Measurements from ENCODE around the gene CX3CL1. TPM values are rescaled to one million over a fixed set of nuclear protein-coding genes. Genes with fewer than 3 reads are reported as not detected.

CX3CL1 gene
- total and polyA plus RNA-seq, 2 of the 4 experiments (the other 2 are of a cell fraction), result 0.18 to 0.77 TPM

- Histone ChIP-seq H3K27ac (ENCODE audit: insufficient read depth, low read length) (no peak overlapping the region), H3K4me2 (ENCODE audit: low read depth, low read length) (no peak overlapping the region), H3K27me3 (ENCODE audit: control insufficient read depth, insufficient read depth, low read length) (peaks cover 59% of the 10 kb centered on the region), H4K8ac (ENCODE audit: low read depth in 2 of 2, low read length in 2 of 2) (no peak overlapping the region), H3K4ac (ENCODE audit: low read depth, low read length) (no peak overlapping the region), H3K18ac (ENCODE audit: low read depth, low read length) (no peak overlapping the region), H2BK15ac (ENCODE audit: low read depth, low read length) (no peak overlapping the region), H3K79me1 (ENCODE audit: low read depth in 1 of 2, low read length in 2 of 2) (no peaks in the 10 kb centered on the region), H2BK20ac (ENCODE audit: low read depth, low read length) (no peak overlapping the region), H2BK5ac (ENCODE audit: low read depth, low read length, poor library complexity, severe bottlenecking) (no peak overlapping the region), H3K4me3 (ENCODE audit: insufficient read depth, low read depth, low read length) (no peak overlapping the region), H4K20me1 (ENCODE audit: insufficient read depth, low read length) (no peaks in the 10 kb centered on the region), H4K91ac (ENCODE audit: insufficient read depth, low read depth, low read length) (no peak overlapping the region), H3K23ac (ENCODE audit: low read depth, low read length) (no peak overlapping the region), H2BK120ac (ENCODE audit: low read depth, low read length) (no peak overlapping the region), H2AK5ac (ENCODE audit: low read depth, low read length) (no peak overlapping the region), H3K36me3 (ENCODE audit: control insufficient read depth, insufficient read depth, low read length) (no peaks in the 10 kb centered on the region), H2AK9ac (replicated peaks; ENCODE audit: low read depth, low read length, poor library complexity) (no peak overlapping the region), H3K14ac (replicated peaks; ENCODE audit: low read depth, low read length) (no peak overlapping the region), H2AFZ (replicated peaks; ENCODE audit: low read length, poor library complexity) (no peak overlapping the region), H3K56ac (ENCODE audit: extremely low read depth, insufficient read depth, low read length) (no peak overlapping the region), H3K9ac (ENCODE audit: low read depth, low read length) (no peak overlapping the region), H3K9me3 (ENCODE audit: control insufficient read depth, insufficient read depth, low read length) (no peaks in the 10 kb centered on the region), H3K4me1 (ENCODE audit: control insufficient read depth, insufficient read depth, low read length) (no peaks in the 10 kb centered on the region), H4K5ac (ENCODE audit: low read depth, low read length) (no peak overlapping the region), H3K9me1 (ENCODE audit: insufficient read depth, low read length) (no peaks in the 10 kb centered on the region)
- TF ChIP-seq CHD1 (IDR thresholded peaks at IDR 0.05; ENCODE audit: low read depth, low read length) (no peak), CTCF (conservative IDR thresholded peaks at IDR 0.05; ENCODE audit: low read depth, low read length) (no peak)
- DNase-seq (no peak), ATAC-seq (ENCODE audit: low read depth) (no peak)
- in situ Hi-C loops (cut with MboI; ENCODE audit: low sequenced_read_pairs) (no loop called here), dilution Hi-C loops (cut with HindIII; ENCODE audit: low sequenced_read_pairs, unreplicated experiment) (no loop called here), intact Hi-C loops (cut with micrococcal nuclease) (no loop called here)
- WGBS, 2 experiments (ENCODE audit: extremely low coverage in 2 of 2, insufficient read length in 1 of 2), result no CpG with 5 or more reads among the region's 2 CpGs
- ChIA-PET CTCF (no interaction called here), POLR2A (ENCODE audit: unreplicated experiment) (no interaction called here)
- BruUV-seq (replicated peaks), result no TSS peak
Observed at GRCh38 chr16:57406881-57407280, 34.6 kb downstream of the CX3CL1 start.
